Endodermal cell (in vitro differentiated cells): ENCODE data around the gene SLU7. TPM values are rescaled to one million over a fixed set of nuclear protein-coding genes. Genes with fewer than 3 reads are reported as not detected.

Source experiments
- DNase-seq: peaks from one replicate; pipeline ENCODE4 v3.0.0-alpha.2; 2017
- H3K27ac ChIP-seq: 2 replicates; pipeline ENCODE4 v1.5.1; 2013; ENCODE audit warnings: mild to moderate bottlenecking, low read depth, low read length, moderate library complexity
- H3K27me3 ChIP-seq: 2 replicates; pipeline ENCODE4 v1.6.1; 2013; ENCODE audit warnings: mild to moderate bottlenecking, low read length, moderate library complexity; ENCODE audit not compliant: insufficient read depth, control insufficient read depth, poor library complexity, severe bottlenecking
- H3K36me3 ChIP-seq: 2 replicates; pipeline ENCODE4 v1.7.0; 2013; ENCODE audit warnings: mild to moderate bottlenecking, low read length, moderate library complexity; ENCODE audit not compliant: control insufficient read depth, insufficient read depth
- H3K4me1 ChIP-seq: one replicate; pipeline ENCODE4 v1.7.0; 2013; ENCODE audit warnings: low read length; ENCODE audit not compliant: control insufficient read depth, insufficient read depth
- H3K4me3 ChIP-seq: 2 replicates; pipeline ENCODE4 v1.5.1; 2013; ENCODE audit warnings: mild to moderate bottlenecking, low read length, moderate library complexity
- H3K9ac ChIP-seq: 2 replicates; pipeline ENCODE4 v1.6.1; 2013; ENCODE audit warnings: mild to moderate bottlenecking, low read length, moderate library complexity; ENCODE audit not compliant: poor library complexity, severe bottlenecking; ENCODE audit errors: extremely low read depth
- H3K9me3 ChIP-seq: 2 replicates; pipeline ENCODE4 v1.6.1; 2013; ENCODE audit warnings: mild to moderate bottlenecking, low read length, moderate library complexity; ENCODE audit not compliant: control insufficient read depth
- H3K27ac Mint-ChIP-seq: 2 replicates; pipeline ENCODE4 v1.8.0; 2020; ENCODE audit warnings: mixed read lengths
- H3K27me3 Mint-ChIP-seq: 2 replicates; pipeline ENCODE4 v1.8.0; 2021; ENCODE audit warnings: mild to moderate bottlenecking, mixed read lengths; ENCODE audit not compliant: insufficient read depth
- H3K36me3 Mint-ChIP-seq: 2 replicates; pipeline ENCODE4 v1.8.0; 2020; ENCODE audit warnings: low read depth, mixed read lengths
- H3K4me1 Mint-ChIP-seq: 2 replicates; pipeline ENCODE4 v1.8.0; 2020; ENCODE audit warnings: mixed read lengths
- H3K4me3 Mint-ChIP-seq: 2 replicates; pipeline ENCODE4 v1.8.0; 2020; ENCODE audit warnings: mild to moderate bottlenecking, moderate library complexity, mixed read lengths
- H3K9me3 Mint-ChIP-seq: 2 replicates; pipeline ENCODE4 v1.8.0; 2020; ENCODE audit warnings: mild to moderate bottlenecking, mixed read lengths
- WGBS, 2 experiments: methylation state at CpG; one replicate each; pipeline versions ENCODE4 v1.1.5 to v1.1.7; 2013; ENCODE audit warnings: missing lambda C conversion rate in 2 of 2, mixed read lengths in 1 of 2; ENCODE audit not compliant: insufficient coverage in 1 of 2, insufficient read length in 1 of 2; 5-methylcytosine and 5-hydroxymethylcytosine counted together
- total RNA-seq, 2 donors: library from RNA; stranded (reverse); fragmentation: NEBNext Ultra II Directional in 1 of 2; extraction: Animal tissue kit (Norgen Biotek cat#: 25700) in 1 of 2; gene quantifications; 2 replicates in 1 of 2; 3 replicates in 1 of 2; pipeline ENCODE4 v1.2.1, GENCODE V29; 2021
- TF ChIP-seq, protein P1 (sequence below): fragments of 200-600 bp; sonication (generic); conservative IDR thresholded peaks from 2 replicates; pipeline ENCODE4 v1.5.0; 2021; ENCODE audit warnings: antibody characterized with exemption, mild to moderate bottlenecking

The SLU7 gene
- total RNA-seq, 2 donors from 2014 or later, result 36.8 to 47.5 TPM

GRCh38 chr5:160363660-160364395, 55.1 kb downstream of the SLU7 start:
- Mint-ChIP-seq H3K36me3 (no peaks in the 10 kb centered on the region), H3K4me1 (peaks cover 11% of the 10 kb centered on the region), H3K27me3 (peaks cover 8% of the 10 kb centered on the region), H3K9me3 (no peaks in the 10 kb centered on the region), H3K4me3 (no peak overlapping the region), H3K27ac (no peak overlapping the region)
- 77 to 84% methylated on average over 9 to 13 of the region's 13 CpGs for WGBS, 2 experiments
- TF ChIP-seq, protein P1, sequence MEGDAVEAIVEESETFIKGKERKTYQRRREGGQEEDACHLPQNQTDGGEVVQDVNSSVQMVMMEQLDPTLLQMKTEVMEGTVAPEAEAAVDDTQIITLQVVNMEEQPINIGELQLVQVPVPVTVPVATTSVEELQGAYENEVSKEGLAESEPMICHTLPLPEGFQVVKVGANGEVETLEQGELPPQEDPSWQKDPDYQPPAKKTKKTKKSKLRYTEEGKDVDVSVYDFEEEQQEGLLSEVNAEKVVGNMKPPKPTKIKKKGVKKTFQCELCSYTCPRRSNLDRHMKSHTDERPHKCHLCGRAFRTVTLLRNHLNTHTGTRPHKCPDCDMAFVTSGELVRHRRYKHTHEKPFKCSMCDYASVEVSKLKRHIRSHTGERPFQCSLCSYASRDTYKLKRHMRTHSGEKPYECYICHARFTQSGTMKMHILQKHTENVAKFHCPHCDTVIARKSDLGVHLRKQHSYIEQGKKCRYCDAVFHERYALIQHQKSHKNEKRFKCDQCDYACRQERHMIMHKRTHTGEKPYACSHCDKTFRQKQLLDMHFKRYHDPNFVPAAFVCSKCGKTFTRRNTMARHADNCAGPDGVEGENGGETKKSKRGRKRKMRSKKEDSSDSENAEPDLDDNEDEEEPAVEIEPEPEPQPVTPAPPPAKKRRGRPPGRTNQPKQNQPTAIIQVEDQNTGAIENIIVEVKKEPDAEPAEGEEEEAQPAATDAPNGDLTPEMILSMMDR, result no peak
- H3K36me3 ChIP-seq, result no peaks in the 10 kb centered on the region
- H3K4me1 ChIP-seq, result no peaks in the 10 kb centered on the region
- H3K9ac ChIP-seq, result no peak overlapping the region
- H3K27me3 ChIP-seq, result peaks cover 2% of the 10 kb centered on the region
- peak overlapping the region; percentile 84 for H3K27ac ChIP-seq
- H3K9me3 ChIP-seq, result no peaks in the 10 kb centered on the region
- DNase-seq, result no peak
- H3K4me3 ChIP-seq, result no peak overlapping the region

DNA sequence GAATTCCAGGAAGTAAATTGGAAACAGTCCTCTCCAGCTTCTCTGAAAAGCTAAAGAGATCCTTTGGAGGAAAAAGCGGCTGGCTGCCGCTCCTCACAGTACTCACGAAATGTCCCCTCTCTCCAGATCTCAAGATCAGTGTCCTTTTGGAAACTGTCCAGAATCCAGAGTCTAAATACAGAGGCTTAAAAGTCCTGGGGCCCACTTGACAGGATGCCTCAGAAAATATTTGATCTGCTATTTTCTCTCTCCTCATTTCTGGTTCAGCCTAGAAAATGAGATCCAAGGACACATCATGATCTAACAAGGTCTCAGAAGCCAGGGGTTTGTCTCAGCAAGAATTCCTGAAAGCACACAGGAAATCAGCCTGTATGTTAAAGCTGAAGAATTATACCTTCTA, 55.7 kb downstream of the SLU7 start:
- H3K36me3 ChIP-seq, result no peaks in the 10 kb centered on the region
- H3K9ac ChIP-seq, result no peak overlapping the region
- 93 to 95% methylated on average over 3 of the region's 3 CpGs for WGBS, 2 experiments
- Mint-ChIP-seq H3K27ac (no peak overlapping the region), H3K9me3 (no peaks in the 10 kb centered on the region), H3K4me1 (peaks cover 11% of the 10 kb centered on the region), H3K27me3 (peaks cover 4% of the 10 kb centered on the region), H3K36me3 (no peaks in the 10 kb centered on the region), H3K4me3 (no peak overlapping the region)
- no peaks in the 10 kb centered on the region for H3K27me3 ChIP-seq
- TF ChIP-seq, protein P1, result no peak
- H3K4me1 ChIP-seq, result no peaks in the 10 kb centered on the region
- no peak overlapping the region for H3K4me3 ChIP-seq
- no peaks in the 10 kb centered on the region for H3K9me3 ChIP-seq
- no peak for DNase-seq
- peak overlapping the region; percentile 84 for H3K27ac ChIP-seq

- Mint-ChIP-seq H3K4me1 (peaks cover 12% of the 10 kb centered on the region), H3K27me3 (no peaks in the 10 kb centered on the region), H3K27ac (no peak overlapping the region), H3K9me3 (no peaks in the 10 kb centered on the region), H3K36me3 (no peaks in the 10 kb centered on the region), H3K4me3 (no peak overlapping the region)
- Histone ChIP-seq H3K27ac (no peak overlapping the region), H3K27me3 (no peaks in the 10 kb centered on the region), H3K9me3 (no peaks in the 10 kb centered on the region), H3K9ac (no peak overlapping the region), H3K4me1 (no peaks in the 10 kb centered on the region), H3K4me3 (no peak overlapping the region), H3K36me3 (no peaks in the 10 kb centered on the region)
- TF ChIP-seq, protein P1, result no peak
- DNase-seq, result no peak
- 94 to 98% methylated on average over 8 to 9 of the region's 9 CpGs for WGBS, 2 experiments
Measured at GRCh38 chr5:160361624-160362228, 57.2 kb downstream of the SLU7 start.
